Measurements from ENCODE around the gene FEM1B. TPM values are rescaled to one million over a fixed set of nuclear protein-coding genes. Genes with fewer than 3 reads are reported as not detected.

Gene FEM1B
- total RNA-seq, 2 donors from 2014 or later, result 46.0 to 50.0 TPM

DNA sequence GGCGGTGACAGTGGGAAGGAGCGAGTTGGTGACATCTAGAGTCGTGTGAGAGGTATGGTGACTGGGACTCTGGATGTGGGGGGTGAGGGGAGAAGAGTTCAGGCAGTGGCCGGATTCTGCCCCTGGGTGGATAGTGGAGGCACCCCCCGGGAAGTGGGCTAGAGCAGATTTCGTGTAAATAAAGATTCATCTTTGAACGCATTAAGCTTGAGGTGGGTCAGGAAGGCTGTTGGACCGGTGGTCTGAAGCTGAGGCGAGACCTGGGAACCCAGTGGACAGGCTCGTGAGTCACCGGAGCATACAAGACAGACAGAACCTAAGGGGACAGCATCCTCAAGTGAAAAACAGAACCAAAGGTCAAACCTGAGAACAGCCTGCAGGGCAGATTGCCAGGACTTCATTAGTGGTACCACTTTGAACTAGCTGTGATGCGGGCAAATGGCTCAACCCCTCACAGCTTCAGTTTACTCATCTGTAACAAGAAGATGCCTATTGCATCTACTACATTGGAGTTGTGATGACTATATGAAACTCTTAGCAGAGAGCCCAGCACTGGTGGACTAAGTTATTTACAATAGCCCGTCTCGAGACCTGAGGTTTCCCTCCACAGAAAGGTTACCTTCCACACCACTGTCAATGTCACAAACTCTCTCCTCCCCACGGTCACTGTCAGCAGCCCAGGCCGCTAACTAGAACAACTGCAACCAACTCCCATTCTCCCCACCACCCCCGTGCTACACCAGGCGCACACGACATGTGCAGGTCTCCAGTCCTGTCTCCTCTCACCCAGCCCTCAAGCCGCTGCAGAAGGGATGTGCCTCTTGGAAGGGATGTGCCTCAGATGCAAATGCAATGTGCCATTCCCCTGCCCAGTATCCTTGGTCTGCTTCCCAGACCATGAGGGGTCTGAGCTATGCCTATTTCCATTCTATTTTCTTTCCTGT is 47.1 kb upstream of the FEM1B start:
- H3K27me3 ChIP-seq (replicated peaks; ENCODE audit: insufficient read depth), result no peaks in the 10 kb centered on the region
- no peaks in the 10 kb centered on the region for H3K4me1 ChIP-seq (replicated peaks)
- H3K36me3 ChIP-seq, result no peaks in the 10 kb centered on the region
- DNase-seq (ENCODE audit: low spot score), result peak; percentile 14
- H3K27ac ChIP-seq, result peak overlapping the region; percentile 81 to 83
- H3K4me3 ChIP-seq, result peak overlapping the region; percentile 88 to 94
- TF ChIP-seq POLR2A (IDR thresholded peaks at IDR 0.05), result no peak
- TF ChIP-seq POLR2AphosphoS5 (IDR thresholded peaks at IDR 0.05), result no peak
- TF ChIP-seq, protein P1, sequence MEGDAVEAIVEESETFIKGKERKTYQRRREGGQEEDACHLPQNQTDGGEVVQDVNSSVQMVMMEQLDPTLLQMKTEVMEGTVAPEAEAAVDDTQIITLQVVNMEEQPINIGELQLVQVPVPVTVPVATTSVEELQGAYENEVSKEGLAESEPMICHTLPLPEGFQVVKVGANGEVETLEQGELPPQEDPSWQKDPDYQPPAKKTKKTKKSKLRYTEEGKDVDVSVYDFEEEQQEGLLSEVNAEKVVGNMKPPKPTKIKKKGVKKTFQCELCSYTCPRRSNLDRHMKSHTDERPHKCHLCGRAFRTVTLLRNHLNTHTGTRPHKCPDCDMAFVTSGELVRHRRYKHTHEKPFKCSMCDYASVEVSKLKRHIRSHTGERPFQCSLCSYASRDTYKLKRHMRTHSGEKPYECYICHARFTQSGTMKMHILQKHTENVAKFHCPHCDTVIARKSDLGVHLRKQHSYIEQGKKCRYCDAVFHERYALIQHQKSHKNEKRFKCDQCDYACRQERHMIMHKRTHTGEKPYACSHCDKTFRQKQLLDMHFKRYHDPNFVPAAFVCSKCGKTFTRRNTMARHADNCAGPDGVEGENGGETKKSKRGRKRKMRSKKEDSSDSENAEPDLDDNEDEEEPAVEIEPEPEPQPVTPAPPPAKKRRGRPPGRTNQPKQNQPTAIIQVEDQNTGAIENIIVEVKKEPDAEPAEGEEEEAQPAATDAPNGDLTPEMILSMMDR (IDR thresholded peaks at IDR 0.05), result no peak
- WGBS, result 57% methylated on average over 20 of the region's 20 CpGs
- no peaks in the 10 kb centered on the region for H3K9me3 ChIP-seq
- intact Hi-C loops (cut with DNase I), result no loop called here

DNA sequence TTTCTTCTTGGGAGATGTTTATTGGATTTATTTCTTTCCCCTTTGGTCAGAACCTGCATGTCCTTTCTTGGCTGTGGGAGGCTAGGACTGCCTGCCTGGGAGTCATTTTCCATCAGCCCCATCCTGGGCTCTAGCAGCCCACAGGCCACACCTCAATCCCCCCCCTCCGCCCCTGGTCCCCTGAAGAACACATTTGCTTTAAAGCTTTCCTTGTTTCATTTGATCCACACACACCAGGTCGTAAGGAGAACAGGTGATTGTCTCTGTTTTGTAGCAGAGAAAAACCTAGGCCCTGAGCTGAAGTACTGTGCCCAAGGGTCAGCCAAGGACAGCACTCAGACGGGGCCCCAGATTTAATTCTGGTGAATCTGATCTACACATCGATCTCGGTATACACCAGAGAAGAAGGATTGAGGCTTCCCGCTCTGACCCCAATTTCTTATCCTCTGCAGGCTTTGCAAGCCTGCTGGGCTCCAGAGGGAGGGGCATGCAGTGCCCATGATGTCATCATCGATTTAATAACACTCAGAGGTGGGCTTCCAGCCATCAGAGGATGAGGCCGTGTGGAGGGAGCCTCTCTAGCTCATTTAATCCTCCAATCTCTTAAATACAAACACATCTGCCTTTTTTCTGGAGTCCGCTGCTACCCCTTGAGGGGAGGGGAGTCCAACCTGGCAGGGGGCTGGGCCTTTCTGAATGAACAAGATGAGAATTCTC is 46.3 kb upstream of the FEM1B start:
- Histone ChIP-seq H3K27ac (no peak overlapping the region), H3K4me1 (replicated peaks) (no peaks in the 10 kb centered on the region), H3K4me3 (no peak overlapping the region), H3K27me3 (replicated peaks; ENCODE audit: insufficient read depth) (no peaks in the 10 kb centered on the region), H3K9me3 (no peaks in the 10 kb centered on the region), H3K36me3 (no peaks in the 10 kb centered on the region)
- intact Hi-C loops (cut with DNase I), result no loop called here
- DNase-seq (ENCODE audit: low spot score), result peak; percentile 2
- TF ChIP-seq POLR2AphosphoS5 (IDR thresholded peaks at IDR 0.05) (no peak), POLR2A (IDR thresholded peaks at IDR 0.05) (no peak)
- TF ChIP-seq, protein P1 (IDR thresholded peaks at IDR 0.05), result no peak
- WGBS, result 70% methylated on average over 9 of the region's 9 CpGs

GRCh38 chr15:68232449-68232848 is 45.1 kb upstream of the FEM1B start:
- peak; percentile 1 for DNase-seq (ENCODE audit: low spot score)
- no peak overlapping the region for H3K27ac ChIP-seq
- TF ChIP-seq POLR2AphosphoS5 (IDR thresholded peaks at IDR 0.05), result no peak
- TF ChIP-seq, protein P1 (IDR thresholded peaks at IDR 0.05), result no peak
- TF ChIP-seq POLR2A (IDR thresholded peaks at IDR 0.05), result no peak
- H3K9me3 ChIP-seq, result no peaks in the 10 kb centered on the region
- no peaks in the 10 kb centered on the region for H3K27me3 ChIP-seq (replicated peaks; ENCODE audit: insufficient read depth)
- 86% methylated on average over 6 of the region's 6 CpGs for WGBS
- intact Hi-C loops (cut with DNase I), result no loop called here
- no peaks in the 10 kb centered on the region for H3K36me3 ChIP-seq
- H3K4me3 ChIP-seq, result no peak overlapping the region
- H3K4me1 ChIP-seq (replicated peaks), result no peaks in the 10 kb centered on the region

DNA sequence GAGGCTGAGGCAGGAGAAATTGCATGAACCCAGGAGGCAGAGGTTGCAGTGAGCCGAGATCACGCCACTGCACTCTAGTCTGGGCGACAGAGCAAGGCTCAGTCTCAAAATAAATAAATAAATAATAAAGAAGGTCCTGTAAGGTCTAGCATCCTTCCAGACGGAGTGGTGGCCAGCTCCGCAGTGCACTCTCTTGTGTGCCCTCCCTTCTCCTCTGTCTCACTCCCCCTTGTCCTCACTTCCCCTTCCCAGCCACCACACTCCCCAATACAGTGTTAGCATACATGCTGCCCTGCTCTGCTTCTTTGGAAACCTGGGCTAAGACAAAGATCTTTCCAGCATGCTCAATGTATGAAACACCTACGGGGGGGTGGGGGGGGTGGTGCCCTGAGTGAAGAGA is 44.6 kb upstream of the FEM1B start:
- peak; percentile 3 for DNase-seq (ENCODE audit: low spot score)
- H3K27ac ChIP-seq, result no peak overlapping the region
- H3K4me3 ChIP-seq, result no peak overlapping the region
- TF ChIP-seq POLR2A (IDR thresholded peaks at IDR 0.05) (no peak), POLR2AphosphoS5 (IDR thresholded peaks at IDR 0.05) (no peak)
- TF ChIP-seq, protein P1 (IDR thresholded peaks at IDR 0.05), result no peak
- H3K36me3 ChIP-seq, result no peaks in the 10 kb centered on the region
- no peaks in the 10 kb centered on the region for H3K27me3 ChIP-seq (replicated peaks; ENCODE audit: insufficient read depth)
- H3K4me1 ChIP-seq (replicated peaks), result no peaks in the 10 kb centered on the region
- WGBS, result 91% methylated on average over 6 of the region's 6 CpGs
- H3K9me3 ChIP-seq, result no peaks in the 10 kb centered on the region
- intact Hi-C loops (cut with DNase I), result no loop called here

All from prostate gland (tissue), 2 donors.